ENCODE results near the gene UPP1.
A peak's percentile ranks its signal among the peaks of the same experiment; 100 is the strongest.
"Not testable (repeated sequence)": the region's sequence is repeated elsewhere in the genome, so short reads cannot be mapped to it uniquely, and the experiment has no call there.

Gene UPP1

DNA sequence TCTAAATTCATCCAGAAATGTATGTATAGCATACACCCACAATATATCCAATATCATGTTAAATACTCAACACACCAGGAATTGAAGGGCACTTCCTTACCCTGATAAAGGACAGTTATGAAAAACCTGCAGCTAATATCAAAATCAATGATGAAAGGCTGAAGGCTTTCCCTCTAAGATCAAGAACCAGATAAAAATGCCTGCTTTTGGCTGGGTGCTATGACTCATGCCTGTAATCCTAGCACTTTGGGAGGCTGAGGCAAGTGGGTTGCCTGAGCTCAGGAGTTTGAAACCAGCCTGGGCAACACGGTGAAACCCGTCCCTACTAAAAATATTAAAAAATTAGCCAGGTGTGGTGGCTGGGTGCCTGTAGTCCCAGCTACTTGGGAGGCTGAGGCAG, 21.6 kb upstream of the UPP1 start:
- no peak for TF ChIP-seq POLR2A (IDR thresholded peaks at IDR 0.05; ENCODE audit: low read depth, low read length)
- FAIRE-seq (peak; percentile 95), DNase-seq (ENCODE audit: insufficient read length, low spot score) (no peak)

DNA sequence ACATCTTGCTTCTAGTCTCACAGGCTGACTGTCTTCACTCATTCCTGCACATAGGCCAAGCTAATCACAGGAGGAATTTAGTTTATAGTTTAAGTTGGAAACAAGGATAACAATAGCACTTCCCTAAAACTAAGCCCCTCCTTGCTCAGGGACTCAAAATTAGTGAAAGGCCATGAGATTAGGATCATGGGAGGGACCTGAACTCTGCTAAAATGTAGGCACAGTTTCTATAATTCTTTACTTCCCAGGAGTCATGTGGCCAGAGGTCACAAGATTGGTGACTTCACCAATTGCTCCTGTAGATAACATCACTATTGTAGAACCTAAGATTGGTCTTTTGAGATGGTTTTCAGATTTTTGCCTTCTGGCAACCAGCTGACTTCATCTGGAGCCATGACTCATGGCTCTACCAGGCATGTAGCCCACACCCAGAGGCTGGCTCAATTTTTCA, 14.8 kb upstream of the UPP1 start:
- DNase-seq (ENCODE audit: insufficient read length, low spot score) (no peak), FAIRE-seq (peak; percentile 52)
- TF ChIP-seq POLR2A (IDR thresholded peaks at IDR 0.05; ENCODE audit: low read depth, low read length) = no peak

- DNase-seq (ENCODE audit: insufficient read length, low spot score) = no peak
- no peak for FAIRE-seq
- TF ChIP-seq POLR2A (IDR thresholded peaks at IDR 0.05; ENCODE audit: low read depth, low read length) = no peak
Observed at GRCh38 chr7:48077423-48077822, 11.6 kb upstream of the UPP1 start.

- FAIRE-seq (no peak), DNase-seq (ENCODE audit: insufficient read length, low spot score) (no peak)
- TF ChIP-seq POLR2A (IDR thresholded peaks at IDR 0.05; ENCODE audit: low read depth, low read length) = no peak
Observed at GRCh38 chr7:48078470-48078869, 10.6 kb upstream of the UPP1 start.

GRCh38 chr7:48082378-48082777, 6.7 kb upstream of the UPP1 start:
- not testable (repeated sequence) for DNase-seq (ENCODE audit: insufficient read length, low spot score); FAIRE-seq

- FAIRE-seq (peak; percentile 27), DNase-seq (ENCODE audit: insufficient read length, low spot score) (no peak)
- no peak for TF ChIP-seq POLR2A (IDR thresholded peaks at IDR 0.05; ENCODE audit: low read depth, low read length)
Observed at GRCh38 chr7:48083114-48083830, 5.8 kb upstream of the UPP1 start.

DNA sequence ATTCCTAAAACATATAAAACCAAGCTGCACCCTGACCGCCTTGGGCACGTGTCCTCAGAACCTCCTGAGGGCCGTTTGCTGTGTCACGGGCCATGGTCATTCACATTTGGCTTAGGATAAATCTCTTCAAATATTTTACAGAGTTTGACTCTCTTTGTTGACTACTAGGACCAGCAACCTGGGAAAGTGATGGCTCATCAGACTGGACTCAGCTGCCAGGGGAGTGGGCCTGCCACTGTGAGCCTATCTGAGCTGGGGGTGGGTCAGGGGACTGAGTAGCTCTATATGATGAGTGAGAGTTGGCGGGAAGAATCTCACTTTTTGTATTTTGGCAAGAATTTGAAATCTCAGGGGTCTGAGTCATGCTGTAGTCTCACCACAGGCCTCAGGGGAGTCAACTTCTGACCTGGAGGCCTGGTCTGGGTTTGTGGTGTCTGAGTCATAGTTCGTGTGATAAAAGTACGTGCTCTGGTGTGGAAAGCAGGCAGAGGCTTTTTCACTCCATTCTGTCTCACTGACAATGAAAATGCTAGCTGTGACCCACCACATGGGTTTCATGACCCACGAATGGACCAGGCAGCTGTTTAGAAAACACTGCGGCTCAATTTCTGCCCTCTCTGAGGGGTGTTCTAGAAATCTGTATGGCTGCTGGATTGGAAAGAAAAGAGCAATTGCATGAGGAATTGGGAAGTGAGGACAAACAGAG, 4.2 kb upstream of the UPP1 start:
- DNase-seq (ENCODE audit: insufficient read length, low spot score) (peak; percentile 81), FAIRE-seq (peak; percentile 91)
- no peak for TF ChIP-seq POLR2A (IDR thresholded peaks at IDR 0.05; ENCODE audit: low read depth, low read length)

DNA sequence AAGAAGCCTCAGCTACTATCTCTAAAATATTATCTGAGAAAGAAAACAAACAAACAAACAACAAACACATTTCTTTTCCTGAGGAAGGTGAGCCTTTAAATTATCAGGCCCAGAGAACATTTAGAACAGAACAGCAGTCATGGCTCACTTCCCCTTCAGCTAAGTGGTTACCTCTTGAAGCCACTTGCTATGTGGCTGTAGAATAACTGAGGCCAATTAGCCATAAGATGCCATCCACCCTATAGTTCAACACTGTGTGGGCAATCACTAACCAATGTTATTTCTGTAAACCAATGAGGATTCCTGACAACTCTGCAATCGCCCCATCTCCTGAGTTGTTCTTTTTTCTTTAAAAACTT, 3.7 kb upstream of the UPP1 start:
- FAIRE-seq (no peak), DNase-seq (ENCODE audit: insufficient read length, low spot score) (no peak)
- TF ChIP-seq POLR2A (IDR thresholded peaks at IDR 0.05; ENCODE audit: low read depth, low read length) = no peak

DNA sequence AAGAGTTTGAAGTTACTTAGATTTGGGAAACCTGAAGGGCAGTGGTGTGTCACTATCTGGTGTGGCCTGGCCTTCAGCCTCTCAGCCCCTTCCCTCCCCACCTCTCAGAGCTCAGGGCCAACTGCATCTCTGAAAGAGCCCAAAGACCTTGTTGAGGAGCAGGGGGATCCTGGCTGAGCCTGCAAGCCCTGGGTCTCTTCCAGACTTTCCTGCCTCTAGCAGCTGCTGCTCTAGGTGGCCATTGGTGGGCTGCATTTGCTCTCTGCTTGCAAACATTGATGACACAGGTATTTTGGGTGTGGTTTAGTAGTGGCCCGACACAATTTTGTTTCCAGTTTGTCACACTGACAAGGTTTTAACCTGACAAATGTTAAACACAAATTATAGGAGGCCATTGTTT, 3.1 kb upstream of the UPP1 start:
- DNase-seq (ENCODE audit: insufficient read length, low spot score) (no peak), FAIRE-seq (no peak)
- TF ChIP-seq POLR2A (IDR thresholded peaks at IDR 0.05; ENCODE audit: low read depth, low read length) = no peak

DNA sequence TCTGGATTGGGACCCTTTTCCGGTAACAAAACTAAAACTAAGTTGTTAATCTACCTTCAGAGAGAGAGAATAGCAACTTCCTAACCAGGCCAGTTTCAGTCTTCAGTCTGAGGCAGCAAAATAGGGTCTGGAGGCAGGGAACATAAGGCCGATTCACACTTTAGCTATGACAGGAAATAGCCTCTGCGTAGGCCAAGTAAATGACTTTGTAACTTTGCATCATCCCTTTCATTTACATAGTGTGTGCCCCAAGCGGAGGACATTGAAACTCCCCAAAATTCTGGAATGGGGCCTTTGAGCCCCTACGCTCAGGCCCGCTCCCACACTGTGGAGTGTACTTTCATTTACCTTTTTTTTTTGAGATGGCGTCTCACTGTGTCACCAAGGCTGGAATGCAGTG, 1.7 kb upstream of the UPP1 start:
- DNase-seq (ENCODE audit: insufficient read length, low spot score) (no peak), FAIRE-seq (no peak)
- TF ChIP-seq POLR2A (IDR thresholded peaks at IDR 0.05; ENCODE audit: low read depth, low read length) = no peak

- FAIRE-seq = peak; percentile 45
- no peak for TF ChIP-seq POLR2A (IDR thresholded peaks at IDR 0.05; ENCODE audit: low read depth, low read length)
- DNase-seq (ENCODE audit: insufficient read length, low spot score) = peak; percentile 84
Observed at GRCh38 chr7:48088559-48089045, 463 bp upstream of the UPP1 start.

GRCh38 chr7:48090095-48090805, 1.2 kb downstream of the UPP1 start:
- FAIRE-seq (no peak), DNase-seq (ENCODE audit: insufficient read length, low spot score) (peak; percentile 45)
- TF ChIP-seq POLR2A (IDR thresholded peaks at IDR 0.05; ENCODE audit: low read depth, low read length) = no peak

DNA sequence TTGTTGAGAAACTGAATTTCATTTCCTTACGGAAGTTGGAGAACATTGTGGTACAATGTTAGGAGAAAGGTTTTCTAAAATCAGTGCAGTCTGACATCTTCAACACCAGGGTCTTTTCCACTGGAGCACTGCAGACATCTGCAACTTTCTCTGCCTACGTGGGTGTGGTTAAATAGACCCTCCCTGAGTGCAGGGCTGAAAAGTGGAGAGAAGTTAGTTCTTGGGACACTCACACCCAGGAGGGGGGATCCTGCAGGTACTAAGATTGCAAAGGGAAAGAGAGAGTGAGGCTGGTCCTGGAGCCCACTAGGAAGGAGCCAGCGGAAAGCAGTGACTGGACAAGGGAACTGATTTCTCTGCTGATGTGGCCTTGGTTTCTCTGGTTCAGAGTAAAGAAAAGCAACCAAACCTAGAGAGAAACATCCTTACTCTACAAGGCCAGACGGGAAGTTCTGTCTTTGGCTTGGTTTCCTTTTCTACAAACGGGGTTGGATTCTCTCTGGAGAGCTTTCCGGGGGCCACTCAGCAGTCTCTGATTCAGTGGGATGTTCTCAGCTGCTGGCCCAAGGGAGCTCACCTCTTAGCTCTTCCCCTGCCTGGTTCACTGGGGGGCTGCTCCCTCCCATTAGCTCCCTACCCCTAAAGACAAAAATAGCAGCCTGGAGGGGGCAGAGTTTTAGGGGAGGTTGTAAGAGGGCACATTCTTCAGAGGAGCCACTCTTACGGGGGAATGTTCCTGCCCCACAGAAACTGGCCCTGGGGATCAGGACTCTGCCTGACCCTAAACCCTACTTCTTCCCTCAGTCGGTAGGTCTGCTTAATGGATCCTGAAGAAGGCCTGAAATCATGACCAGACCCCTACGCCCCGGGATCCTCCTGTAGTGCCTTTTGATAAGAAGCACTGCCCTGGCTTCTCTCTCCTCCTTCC, 2.7 kb downstream of the UPP1 start:
- no peak for TF ChIP-seq POLR2A (IDR thresholded peaks at IDR 0.05; ENCODE audit: low read depth, low read length)
- FAIRE-seq = no peak
- DNase-seq (ENCODE audit: insufficient read length, low spot score) = no peak
